Spleen (tissue), 11 donors: ENCODE data around the gene BRD3OS. TPM values are rescaled to one million over a fixed set of nuclear protein-coding genes. Genes with fewer than 3 reads are reported as not detected.

Experiments
- DNase-seq: peaks from one replicate; pipeline ENCODE4 v3.0.0-alpha.2; 2020
- H3K27ac ChIP-seq, 8 donors: fragments of 200-600 bp; sonication (generic) in 7 of 8; 1 replicate in 4 of 8; 2 replicates in 4 of 8; pipeline versions ENCODE4 v1.5.0 to v1.8.0; 2016 to 2021; ENCODE audit warnings: inconsistent platforms in 4 of 8, mild to moderate bottlenecking in 4 of 8, moderate library complexity in 1 of 8
- H3K27me3 ChIP-seq, 7 donors: fragments of 200-600 bp; sonication (generic) in 6 of 7; replicated peaks in 1 of 7; 1 replicate in 4 of 7; 2 replicates in 3 of 7; pipeline versions ENCODE4 v1.5.0 to v1.8.0; 2016 to 2021; ENCODE audit warnings: inconsistent platforms in 3 of 7, mild to moderate bottlenecking in 1 of 7
- H3K36me3 ChIP-seq, 6 donors: fragments of 200-600 bp; sonication (generic) in 5 of 6; 1 replicate in 4 of 6; 2 replicates in 2 of 6; pipeline versions ENCODE4 v1.5.0 to v1.8.0; 2016 to 2021; ENCODE audit warnings: inconsistent platforms in 2 of 6
- H3K4me1 ChIP-seq, 6 donors: fragments of 200-600 bp; sonication (generic) in 5 of 6; 1 replicate in 3 of 6; 2 replicates in 3 of 6; pipeline versions ENCODE4 v1.5.0 to v1.8.0; 2016 to 2021; ENCODE audit warnings: inconsistent platforms in 3 of 6
- H3K4me3 ChIP-seq, 8 donors: fragments of 200-600 bp; sonication (generic) in 7 of 8; 1 replicate in 4 of 8; 2 replicates in 4 of 8; pipeline versions ENCODE4 v1.5.0 to v1.8.0; 2016 to 2021; ENCODE audit warnings: inconsistent platforms in 4 of 8, mild to moderate bottlenecking in 4 of 8, moderate library complexity in 2 of 8
- H3K9me3 ChIP-seq, 8 donors: fragments of 200-600 bp; sonication (generic) in 7 of 8; 1 replicate in 4 of 8; 2 replicates in 4 of 8; pipeline versions ENCODE4 v1.5.0 to v1.8.0; 2016 to 2021; ENCODE audit warnings: inconsistent platforms in 4 of 8
- POLR2A ChIP-seq, 3 donors: fragments of 450-650 bp; IDR thresholded peaks; one replicate each; pipeline ENCODE4 v1.5.1; 2017; ENCODE audit warnings: antibody characterized with exemption in 3 of 3, mild to moderate bottlenecking in 1 of 3
- POLR2AphosphoS5 ChIP-seq, 3 donors: sonication (generic); formaldehyde crosslinking; IDR thresholded peaks; one replicate each; pipeline ENCODE4 v1.5.1; 2017; ENCODE audit warnings: antibody characterized with exemption in 3 of 3
- WGBS, 5 donors: extraction: QIAGEN DNeasy Blood & Tissue Kit in 3 of 5; methylation state at CpG; one replicate each; pipeline versions ENCODE4 v1.1.5 to v1.1.7; 2013 to 2018; 5-methylcytosine and 5-hydroxymethylcytosine counted together
- intact Hi-C: fragments of 100-400 bp; cut with DNase I; formaldehyde crosslinking; loops from one replicate; pipeline ENCODE4 v1.15.0; 2023; ENCODE audit warnings: low total_unique reads
- polyA plus RNA-seq, 3 donors: library from polyadenylated mRNA; stranded (reverse); fragments of 200-250 nt; gene quantifications; one replicate each; pipeline ENCODE4 v1.2.1, GENCODE V29; 2013
- total RNA-seq, 7 donors: library from RNA; depleted of rRNA in 3 of 7; stranded (reverse); fragments of >200 nt in 3 of 7; fragmentation: NEBNext Ultra II Directional in 4 of 7; extraction: Animal tissue kit (Norgen Biotek cat#: 25700) in 4 of 7; gene quantifications; one replicate each; pipeline versions ENCODE4 v1.1.0 to v1.2.1, GENCODE V29; 2016 to 2021
- TF ChIP-seq, protein P1 (sequence below), 11 experiments: fragments of 200-600 bp in 7 of 11; fragments of 450-650 bp in 4 of 11; sonication (generic) in 4 of 11; IDR thresholded peaks in 8 of 11; conservative IDR thresholded peaks in 3 of 11; 1 replicate in 7 of 11; 2 replicates in 4 of 11; pipeline versions ENCODE4 v1.4.0 to v1.8.0; 2016 to 2021; ENCODE audit warnings: antibody characterized with exemption in 11 of 11, inconsistent platforms in 4 of 11, mild to moderate bottlenecking in 1 of 11
- donor health status: healthy with polysubstance abuse.
- donor health status: DM: no; HTN: no; CAD: no; lungs with moderate emphysema.
- donor health status: DM: no; HTN: no; CAD: no.
- donor health status: Bipolar disorder and iron deficiency.
- donor health status: healthy.
- donor health status: DM: no; HTN: no; CAD: no.
- donor health status: DM: yes; HTN: yes; CAD: no.

The BRD3OS gene
- total and polyA plus RNA-seq, 10 donors, result 6.9 to 13.2 (median 10.7) TPM

DNA sequence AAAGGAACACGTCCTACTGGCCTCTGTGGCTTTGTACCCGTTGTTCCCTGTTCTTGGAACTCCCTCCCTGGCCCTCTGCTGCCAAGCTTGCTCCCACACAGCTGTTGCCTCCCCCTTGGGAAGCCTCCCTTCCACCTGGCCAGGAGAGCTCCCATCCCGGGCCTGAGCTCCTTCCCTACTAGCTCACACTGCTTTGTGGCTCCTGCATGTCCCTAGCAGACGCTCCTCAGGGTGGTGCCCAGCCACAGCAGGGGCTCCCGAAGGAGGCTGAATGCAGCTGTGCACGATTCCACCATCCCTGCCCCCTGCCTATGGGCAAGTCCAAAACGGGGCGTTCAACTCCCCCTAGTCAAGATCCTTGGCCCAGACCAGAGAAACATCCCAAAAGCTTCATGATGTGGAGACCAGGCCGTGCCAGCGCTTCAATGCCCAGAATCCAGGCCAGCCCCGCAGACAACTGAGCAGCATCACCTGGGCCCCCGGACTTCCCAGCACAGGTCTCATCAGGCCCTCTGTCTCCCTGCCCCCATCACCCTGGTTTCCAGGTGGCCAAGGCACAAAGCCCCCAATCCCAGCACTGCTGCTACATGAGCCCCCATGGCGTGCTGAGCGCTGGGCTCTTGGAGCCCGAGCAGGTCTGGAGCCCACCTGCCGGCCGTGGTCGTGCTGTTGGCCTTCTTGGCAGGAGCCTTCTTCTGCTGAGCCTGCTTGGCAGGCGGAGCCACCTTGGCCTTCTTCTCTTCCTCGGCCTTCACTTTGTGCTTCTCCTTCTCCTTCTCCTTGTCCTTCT is 14.3 kb downstream of the BRD3OS start:
- TF ChIP-seq, protein P1, sequence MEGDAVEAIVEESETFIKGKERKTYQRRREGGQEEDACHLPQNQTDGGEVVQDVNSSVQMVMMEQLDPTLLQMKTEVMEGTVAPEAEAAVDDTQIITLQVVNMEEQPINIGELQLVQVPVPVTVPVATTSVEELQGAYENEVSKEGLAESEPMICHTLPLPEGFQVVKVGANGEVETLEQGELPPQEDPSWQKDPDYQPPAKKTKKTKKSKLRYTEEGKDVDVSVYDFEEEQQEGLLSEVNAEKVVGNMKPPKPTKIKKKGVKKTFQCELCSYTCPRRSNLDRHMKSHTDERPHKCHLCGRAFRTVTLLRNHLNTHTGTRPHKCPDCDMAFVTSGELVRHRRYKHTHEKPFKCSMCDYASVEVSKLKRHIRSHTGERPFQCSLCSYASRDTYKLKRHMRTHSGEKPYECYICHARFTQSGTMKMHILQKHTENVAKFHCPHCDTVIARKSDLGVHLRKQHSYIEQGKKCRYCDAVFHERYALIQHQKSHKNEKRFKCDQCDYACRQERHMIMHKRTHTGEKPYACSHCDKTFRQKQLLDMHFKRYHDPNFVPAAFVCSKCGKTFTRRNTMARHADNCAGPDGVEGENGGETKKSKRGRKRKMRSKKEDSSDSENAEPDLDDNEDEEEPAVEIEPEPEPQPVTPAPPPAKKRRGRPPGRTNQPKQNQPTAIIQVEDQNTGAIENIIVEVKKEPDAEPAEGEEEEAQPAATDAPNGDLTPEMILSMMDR (IDR thresholded peaks at IDR 0.05 in 8 of 11, conservative IDR thresholded peaks at IDR 0.05 in 3 of 11), result no peak
- TF ChIP-seq POLR2AphosphoS5 (IDR thresholded peaks at IDR 0.05) (peak in 1 of 3 donors; percentile 14), POLR2A (IDR thresholded peaks at IDR 0.05) (no peak)
- intact Hi-C loops, result no loop called here
- H3K4me1 ChIP-seq, result peaks cover 0 to 15% (median 4%) of the 10 kb centered on the region in 6 donors
- DNase-seq, result peak; percentile 63
- WGBS, 5 donors, result 91 to 97% (median 94%) methylated on average over 20 of the region's 20 CpGs
- H3K9me3 ChIP-seq, result peaks cover 0 to 22% (median 16%) of the 10 kb centered on the region in 8 donors
- H3K4me3 ChIP-seq, result no peak overlapping the region
- H3K27ac ChIP-seq, result no peak overlapping the region
- H3K27me3 ChIP-seq, result no peaks in the 10 kb centered on the region
- H3K36me3 ChIP-seq, result peaks cover 0 to 100% (median 85%) of the 10 kb centered on the region in 6 donors

GRCh38 chr9:134040176-134040565 is 14.9 kb downstream of the BRD3OS start:
- TF ChIP-seq POLR2AphosphoS5 (IDR thresholded peaks at IDR 0.05) (peak in 1 of 3 donors; percentile 9), POLR2A (IDR thresholded peaks at IDR 0.05) (no peak)
- peak; percentile 65 for DNase-seq
- no peak overlapping the region for H3K27ac ChIP-seq

DNA sequence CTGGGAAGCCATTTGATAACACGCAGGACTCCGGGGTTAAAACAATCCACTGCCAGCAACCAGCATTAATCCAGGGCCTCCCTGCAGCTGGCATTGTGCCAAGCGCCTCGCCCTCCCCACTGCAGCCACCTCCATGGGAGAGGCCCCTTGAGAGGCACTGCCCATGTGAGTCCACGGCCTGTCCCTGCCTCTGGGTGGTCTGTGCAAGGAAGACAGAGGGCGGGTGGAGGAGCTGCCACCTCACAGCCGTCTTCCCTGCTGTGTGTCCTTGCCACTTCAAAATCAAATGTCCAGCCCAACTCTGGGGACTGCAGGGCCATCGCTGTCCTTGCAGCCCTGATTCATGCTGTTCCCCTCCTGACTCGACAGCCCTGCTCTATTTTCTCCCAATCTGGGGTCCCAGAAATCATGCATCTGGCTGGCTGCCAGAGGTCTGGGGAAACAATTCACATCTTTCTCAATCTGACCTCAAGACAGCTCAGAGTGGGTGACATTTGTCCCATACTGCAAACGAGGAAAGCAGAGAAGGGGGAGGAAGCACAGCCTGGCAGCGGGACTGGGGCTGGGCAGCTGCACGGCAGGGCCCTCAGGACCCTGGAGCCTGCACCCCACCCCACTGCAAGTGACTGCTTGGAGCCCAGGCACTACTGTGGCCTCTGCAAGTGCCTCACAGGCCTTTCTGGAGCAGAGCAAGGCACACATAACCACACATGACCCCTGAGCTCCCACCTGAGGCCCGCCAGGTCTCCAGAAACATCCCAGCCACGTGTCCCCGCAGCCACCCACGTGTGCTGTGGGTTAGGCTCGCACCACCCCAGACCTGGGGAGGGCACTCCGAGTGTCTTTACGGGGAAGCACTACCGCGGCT is 15.7 kb downstream of the BRD3OS start:
- H3K4me3 ChIP-seq, result no peak overlapping the region
- H3K36me3 ChIP-seq, result peaks cover 0 to 100% (median 84%) of the 10 kb centered on the region in 6 donors
- DNase-seq, result no peak
- H3K4me1 ChIP-seq, result peaks cover 0 to 15% (median 4%) of the 10 kb centered on the region in 6 donors
- 69 to 85% (median 74%) methylated on average over 12 to 21 of the region's 21 CpGs for WGBS, 5 donors
- TF ChIP-seq POLR2A (IDR thresholded peaks at IDR 0.05), result no peak
- TF ChIP-seq POLR2AphosphoS5 (IDR thresholded peaks at IDR 0.05), result peak in 1 of 3 donors; percentile 14
- TF ChIP-seq, protein P1 (IDR thresholded peaks at IDR 0.05 in 8 of 11, conservative IDR thresholded peaks at IDR 0.05 in 3 of 11), result no peak
- intact Hi-C loops, result no loop called here
- H3K27me3 ChIP-seq, result no peaks in the 10 kb centered on the region
- H3K27ac ChIP-seq, result no peak overlapping the region
- peaks cover 0 to 22% (median 16%) of the 10 kb centered on the region in 8 donors for H3K9me3 ChIP-seq

More at GRCh38 chr9:134040176-134040565, 14.9 kb downstream of the BRD3OS start:
- Histone ChIP-seq H3K4me3 (no peak overlapping the region), H3K9me3 (peaks cover 0 to 22% (median 16%) of the 10 kb centered on the region in 8 donors), H3K27me3 (no peaks in the 10 kb centered on the region), H3K36me3 (peaks cover 0 to 100% (median 85%) of the 10 kb centered on the region in 6 donors), H3K4me1 (peaks cover 0 to 15% (median 4%) of the 10 kb centered on the region in 6 donors)
- WGBS, 5 donors, result 94 to 99% (median 96%) methylated on average over 16 to 17 of the region's 17 CpGs
- intact Hi-C loops, result no loop called here

DNA sequence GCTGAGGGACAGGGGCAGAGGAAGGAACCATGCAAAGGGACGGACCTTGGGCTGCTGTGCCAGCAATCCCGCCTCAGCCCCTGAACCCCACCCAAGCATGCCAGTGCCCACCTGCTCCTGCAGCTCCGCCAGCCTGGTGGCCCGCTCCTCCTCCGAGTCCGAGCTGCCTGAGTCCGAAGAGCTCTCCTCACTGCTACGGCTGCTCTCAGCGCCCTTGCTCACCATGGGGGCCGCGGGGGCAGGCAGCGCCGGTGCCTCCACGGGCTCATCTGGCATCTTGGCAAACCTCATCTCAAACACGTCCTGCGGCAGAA is 16.3 kb downstream of the BRD3OS start:
- Histone ChIP-seq H3K27ac (no peak overlapping the region), H3K9me3 (peaks cover 0 to 22% (median 16%) of the 10 kb centered on the region in 8 donors), H3K4me3 (no peak overlapping the region), H3K27me3 (no peaks in the 10 kb centered on the region), H3K36me3 (peaks cover 0 to 100% (median 84%) of the 10 kb centered on the region in 6 donors), H3K4me1 (peaks cover 0 to 15% (median 4%) of the 10 kb centered on the region in 6 donors)
- WGBS, 5 donors, result 84 to 100% (median 91%) methylated on average over 6 to 16 of the region's 16 CpGs
- peak in 2 of 3 donors; percentile 5 to 46 for TF ChIP-seq POLR2AphosphoS5 (IDR thresholded peaks at IDR 0.05)
- TF ChIP-seq POLR2A (IDR thresholded peaks at IDR 0.05), result no peak
- intact Hi-C loops, result no loop called here
- DNase-seq, result no peak
